GM20000 (cell line): ENCODE data around the gene TRAPPC4.
A peak's percentile ranks its signal among the peaks of the same experiment; 100 is the strongest.
"Not testable (repeated sequence)": the region's sequence is repeated elsewhere in the genome, so short reads cannot be mapped to it uniquely, and the experiment has no call there.

ENCODE experiments used
- DNase-seq: peaks from one replicate; pipeline ENCODE4 v3.0.0; 2012; ENCODE audit warnings: low spot score
- CTCF ChIP-seq: IDR thresholded peaks from 2 replicates; pipeline ENCODE4 v1.5.1; 2012; ENCODE audit warnings: mild to moderate bottlenecking, control low read depth; ENCODE audit errors: extremely low read depth, missing control alignments

Gene TRAPPC4

GRCh38 chr11:118984825-118985224 lies 33.7 kb upstream of the TRAPPC4 start:
- TF ChIP-seq CTCF = no peak

GRCh38 chr11:118988280-118988679 lies 30.3 kb upstream of the TRAPPC4 start:
- no peak for TF ChIP-seq CTCF

More at GRCh38 chr11:118984825-118985224, 33.7 kb upstream of the TRAPPC4 start:
- DNase-seq = peak; percentile 8

GRCh38 chr11:118991486-118992038 lies 27.0 kb upstream of the TRAPPC4 start:
- DNase-seq = not testable (repeated sequence)

More at GRCh38 chr11:118988280-118988679, 30.3 kb upstream of the TRAPPC4 start:
- DNase-seq = no peak

- TF ChIP-seq CTCF = no peak
- DNase-seq = peak; percentile 76
These were observed 21.5 kb upstream of the TRAPPC4 start for GRCh38 chr11:118996926-118997626.

- no peak for TF ChIP-seq CTCF
- DNase-seq = peak; percentile 99
These were observed 20.8 kb upstream of the TRAPPC4 start, which contains the start of gene CENATAC for GRCh38 chr11:118997627-118998387. TSS of gene CENATAC (plus strand) at chr11:118998138. CDS start at chr11:118998198, 60 bp downstream.

GRCh38 chr11:118998388-118998717 lies 20.2 kb upstream of the TRAPPC4 start:
- no peak for DNase-seq
- no peak for TF ChIP-seq CTCF

- no peak for DNase-seq
- no peak for TF ChIP-seq CTCF
These were observed 19.7 kb upstream of the TRAPPC4 start for GRCh38 chr11:118998822-118999221.
